ENCODE data around the gene UBE2O.
A peak's percentile ranks its signal among the peaks of the same experiment; 100 is the strongest.

UBE2O gene

DNA sequence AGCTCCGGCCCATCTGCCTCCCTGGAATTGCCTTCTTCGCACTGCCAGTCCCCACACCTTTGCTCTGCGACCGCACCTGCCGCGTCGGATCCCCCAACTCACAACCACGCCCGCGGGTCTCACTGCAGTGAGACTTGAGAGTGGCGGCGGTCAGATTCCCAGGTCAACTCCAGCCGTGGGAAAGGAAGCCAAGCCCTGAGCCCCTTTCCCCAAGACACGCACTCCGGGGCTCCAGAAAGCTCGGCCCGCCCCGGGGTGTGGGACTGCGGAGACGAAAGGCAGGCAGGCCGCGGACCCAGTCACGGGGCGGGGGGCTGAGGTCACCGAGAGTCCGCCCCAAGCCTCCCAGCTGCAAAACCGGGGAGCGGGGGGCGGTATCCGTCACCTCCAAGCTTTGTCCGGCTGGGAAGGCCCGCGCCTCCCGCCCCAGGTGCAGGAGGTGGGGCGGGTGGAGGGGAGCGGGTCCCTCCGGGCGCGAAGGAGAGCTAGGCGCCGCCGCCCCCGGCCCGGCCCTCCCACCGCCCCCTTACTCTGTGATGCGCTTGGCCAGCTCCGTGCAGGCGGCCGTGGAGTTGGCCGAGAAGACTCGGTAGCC is 99.9 kb downstream of the UBE2O start:
- ChIA-PET POLR2A (interaction anchor here (0.5 to 2.9 kb wide), 33 partner anchors 8 to 498 kb away, joined by 3 to 51 read pairs (median 4); partner anchors contain the start of genes FBF1, SPHK1, UBALD2 and WBP2), CTCF (interaction anchor here (0.6 to 3.5 kb wide), 12 partner anchors 9 to 754 kb away, joined by 3 to 38 read pairs (median 4); partner anchors contain the start of gene SPHK1)
- H3K36me3 ChIP-seq (ENCODE audit: control insufficient read depth in 2 of 2, insufficient read depth in 1 of 2, low read length in 2 of 2) = peaks cover 7 to 15% of the 10 kb centered on the region in 2 experiments; a peak in 2 of 3 replicates
- peak overlapping the region; percentile 90 for H3K4me3 ChIP-seq (ENCODE audit: low read depth, low read length)
- H3K4me1 ChIP-seq (ENCODE audit: control insufficient read depth, insufficient read depth, low read length) = peaks cover 12% of the 10 kb centered on the region; the same call in 1 of the 2 replicates
- H3K27ac ChIP-seq (ENCODE audit: extremely low read depth, low read depth, low read length) = peak overlapping the region; percentile 96
- H3K9me3 ChIP-seq (ENCODE audit: control insufficient read depth, insufficient read depth, low read depth, low read length) = no peaks in the 10 kb centered on the region
- TF ChIP-seq ZBTB20 (tag by site-specific recombination; IDR thresholded peaks at IDR 0.05) = peak; percentile 1; the same call in 1 of the 2 replicates
- no peak for TF ChIP-seq ZFP3 (tag by site-specific recombination; IDR thresholded peaks at IDR 0.05; ENCODE audit: low read depth)
- no peak for TF ChIP-seq ZNF48 (tag by site-specific recombination; IDR thresholded peaks at IDR 0.05)
- no peak for TF ChIP-seq ZNF292 (tag by site-specific recombination; IDR thresholded peaks at IDR 0.05; ENCODE audit: borderline replicate concordance, low read depth)
- no peak for TF ChIP-seq ZNF677 (tag by site-specific recombination; IDR thresholded peaks at IDR 0.05)
- no peak for TF ChIP-seq ZNF530 (tag by site-specific recombination; IDR thresholded peaks at IDR 0.05; ENCODE audit: low read depth)
- no peak for TF ChIP-seq REPIN1 (tag by site-specific recombination; IDR thresholded peaks at IDR 0.05; ENCODE audit: low read depth)
- TF ChIP-seq EGR2 (tag by site-specific recombination; IDR thresholded peaks at IDR 0.05; ENCODE audit: low read depth) = 0 out of 2 replicates have a peak, but pooled peaks have one; percentile 6
- TF ChIP-seq ZNF510 (tag by site-specific recombination; IDR thresholded peaks at IDR 0.05; ENCODE audit: insufficient replicate concordance) = no peak
- no peak for TF ChIP-seq PRDM6 (tag by site-specific recombination; IDR thresholded peaks at IDR 0.05)
- TF ChIP-seq, protein P1, sequence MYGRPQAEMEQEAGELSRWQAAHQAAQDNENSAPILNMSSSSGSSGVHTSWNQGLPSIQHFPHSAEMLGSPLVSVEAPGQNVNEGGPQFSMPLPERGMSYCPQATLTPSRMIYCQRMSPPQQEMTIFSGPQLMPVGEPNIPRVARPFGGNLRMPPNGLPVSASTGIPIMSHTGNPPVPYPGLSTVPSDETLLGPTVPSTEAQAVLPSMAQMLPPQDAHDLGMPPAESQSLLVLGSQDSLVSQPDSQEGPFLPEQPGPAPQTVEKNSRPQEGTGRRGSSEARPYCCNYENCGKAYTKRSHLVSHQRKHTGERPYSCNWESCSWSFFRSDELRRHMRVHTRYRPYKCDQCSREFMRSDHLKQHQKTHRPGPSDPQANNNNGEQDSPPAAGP (tag by site-specific recombination; IDR thresholded peaks at IDR 0.05) = no peak
- no peak for TF ChIP-seq BCL11B (tag by site-specific recombination; IDR thresholded peaks at IDR 0.05; ENCODE audit: low read depth)
- no peak for TF ChIP-seq ZNF133 (tag by site-specific recombination; IDR thresholded peaks at IDR 0.05)
- no peak for TF ChIP-seq SCRT1 (tag by site-specific recombination; IDR thresholded peaks at IDR 0.05; ENCODE audit: borderline replicate concordance)
- no peak for TF ChIP-seq ZNF785 (tag by site-specific recombination; IDR thresholded peaks at IDR 0.05)
- TF ChIP-seq HOXA7 (CRISPR knock-in tag; IDR thresholded peaks at IDR 0.05; ENCODE audit: borderline replicate concordance) = no peak
- no peak for TF ChIP-seq ZNF16 (tag by site-specific recombination; IDR thresholded peaks at IDR 0.05; ENCODE audit: low read depth)
- TF ChIP-seq GLIS2 (tag by site-specific recombination; IDR thresholded peaks at IDR 0.05) = peak; percentile 32; the same call in 1 of the 2 replicates
- TF ChIP-seq ZSCAN16 (tag by site-specific recombination; IDR thresholded peaks at IDR 0.05) = no peak
- TF ChIP-seq, protein P2, sequence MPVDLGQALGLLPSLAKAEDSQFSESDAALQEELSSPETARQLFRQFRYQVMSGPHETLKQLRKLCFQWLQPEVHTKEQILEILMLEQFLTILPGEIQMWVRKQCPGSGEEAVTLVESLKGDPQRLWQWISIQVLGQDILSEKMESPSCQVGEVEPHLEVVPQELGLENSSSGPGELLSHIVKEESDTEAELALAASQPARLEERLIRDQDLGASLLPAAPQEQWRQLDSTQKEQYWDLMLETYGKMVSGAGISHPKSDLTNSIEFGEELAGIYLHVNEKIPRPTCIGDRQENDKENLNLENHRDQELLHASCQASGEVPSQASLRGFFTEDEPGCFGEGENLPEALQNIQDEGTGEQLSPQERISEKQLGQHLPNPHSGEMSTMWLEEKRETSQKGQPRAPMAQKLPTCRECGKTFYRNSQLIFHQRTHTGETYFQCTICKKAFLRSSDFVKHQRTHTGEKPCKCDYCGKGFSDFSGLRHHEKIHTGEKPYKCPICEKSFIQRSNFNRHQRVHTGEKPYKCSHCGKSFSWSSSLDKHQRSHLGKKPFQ (tag by site-specific recombination; IDR thresholded peaks at IDR 0.05) = no peak
- no peak for TF ChIP-seq ZBTB26 (tag by site-specific recombination; optimal IDR thresholded peaks at IDR 0.05)
- TF ChIP-seq ZNF132 (tag by site-specific recombination; IDR thresholded peaks at IDR 0.05; ENCODE audit: borderline replicate concordance) = no peak
- TF ChIP-seq ZNF658 (tag by site-specific recombination; IDR thresholded peaks at IDR 0.05) = no peak
- no peak for TF ChIP-seq ZNF610 (tag by site-specific recombination; IDR thresholded peaks at IDR 0.05; ENCODE audit: borderline replicate concordance)
- no peak for TF ChIP-seq ZNF214 (tag by site-specific recombination; IDR thresholded peaks at IDR 0.05; ENCODE audit: borderline replicate concordance)
- no peak for TF ChIP-seq TRIM28 (IDR thresholded peaks at IDR 0.05; ENCODE audit: borderline replicate concordance, low read length)
- no peak for TF ChIP-seq HOXC10 (CRISPR knock-in tag; IDR thresholded peaks at IDR 0.05)
- TF ChIP-seq ZBTB21 (tag by site-specific recombination; IDR thresholded peaks at IDR 0.05) = no peak
- no peak for TF ChIP-seq KLF10 (tag by site-specific recombination; IDR thresholded peaks at IDR 0.05)
- no peak for TF ChIP-seq ZNF692 (tag by site-specific recombination; IDR thresholded peaks at IDR 0.05)
- no peak for TF ChIP-seq ZEB2 (tag by site-specific recombination; IDR thresholded peaks at IDR 0.05)
- TF ChIP-seq ZNF394 (tag by site-specific recombination; IDR thresholded peaks at IDR 0.05; ENCODE audit: borderline replicate concordance) = no peak
